CD8-positive, alpha-beta memory T cell (primary cell): ENCODE results near the gene PRDM5. TPM values are rescaled to one million over a fixed set of nuclear protein-coding genes. Genes with fewer than 3 reads are reported as not detected.

Source experiments
- CTCF ChIA-PET: fragments of 350-600 bp; sonication (Branson Sonifier 250); formaldehyde crosslinking; loops from one replicate; lab custom pipeline; 2021; ENCODE audit warnings: antibody characterized with exemption; lab: Charles Lee
- POLR2A ChIA-PET: fragments of 350-600 bp; sonication (Branson Sonifier 250); formaldehyde crosslinking; loops from one replicate; lab custom pipeline; 2021; ENCODE audit warnings: antibody characterized with exemption; lab: Charles Lee
- DNase-seq, 5 donors: peaks; one replicate each; pipeline versions ENCODE4 v3.0.0 to v3.0.0-alpha.2; 2020 to 2022; ENCODE audit warnings: mixed read lengths in 1 of 5
- H3K27ac ChIP-seq: one replicate; pipeline ENCODE4 v1.7.0; 2013; ENCODE audit warnings: low read depth, mild to moderate bottlenecking, low read length, moderate library complexity
- H3K27me3 ChIP-seq: 2 replicates; pipeline ENCODE4 v1.7.0; 2013; ENCODE audit warnings: low read length, mild to moderate bottlenecking; ENCODE audit not compliant: insufficient read depth, poor library complexity, severe bottlenecking
- H3K36me3 ChIP-seq: 2 replicates; pipeline ENCODE4 v1.7.0; 2013; ENCODE audit warnings: mild to moderate bottlenecking, low read length, moderate library complexity; ENCODE audit not compliant: insufficient read depth
- H3K4me1 ChIP-seq: 2 replicates; pipeline ENCODE4 v1.7.0; 2013; ENCODE audit warnings: mild to moderate bottlenecking, low read length, moderate library complexity; ENCODE audit not compliant: insufficient read depth
- H3K4me3 ChIP-seq: 2 replicates; pipeline ENCODE4 v1.7.0; 2013; ENCODE audit warnings: mild to moderate bottlenecking, low read length
- H3K9me3 ChIP-seq: 2 replicates; pipeline ENCODE4 v1.7.0; 2013; ENCODE audit warnings: mild to moderate bottlenecking, low read length
- H3K27ac Mint-ChIP-seq, 8 donors: one replicate each; pipeline ENCODE4 v1.8.0; 2020 to 2021; ENCODE audit warnings: mixed read lengths in 8 of 8, mild to moderate bottlenecking in 6 of 8, inconsistent platforms in 3 of 8, moderate library complexity in 3 of 8
- H3K27me3 Mint-ChIP-seq, 2 donors: one replicate each; pipeline ENCODE4 v1.8.0; 2020 to 2021; ENCODE audit warnings: mixed read lengths in 2 of 2, mild to moderate bottlenecking in 1 of 2, moderate library complexity in 1 of 2
- H3K36me3 Mint-ChIP-seq, 3 donors: one replicate each; pipeline ENCODE4 v1.8.0; 2020 to 2021; ENCODE audit warnings: mixed read lengths in 3 of 3, inconsistent platforms in 1 of 3, mild to moderate bottlenecking in 1 of 3
- H3K4me1 Mint-ChIP-seq, 3 donors: one replicate each; pipeline ENCODE4 v1.8.0; 2020 to 2021; ENCODE audit warnings: mixed read lengths in 3 of 3, inconsistent platforms in 1 of 3, mild to moderate bottlenecking in 1 of 3
- H3K4me3 Mint-ChIP-seq, 7 donors: one replicate each; pipeline ENCODE4 v1.8.0; 2020 to 2021; ENCODE audit warnings: mixed read lengths in 7 of 7, mild to moderate bottlenecking in 6 of 7, moderate library complexity in 4 of 7, inconsistent platforms in 2 of 7
- H3K9me3 Mint-ChIP-seq, 5 donors: one replicate each; pipeline ENCODE4 v1.8.0; 2020 to 2022; ENCODE audit warnings: mixed read lengths in 5 of 5, mild to moderate bottlenecking in 3 of 5, moderate library complexity in 2 of 5, inconsistent platforms in 1 of 5
- polyA plus RNA-seq: library from polyadenylated mRNA; unstranded; fragments of 300-500 nt; fragmentation: Illumina TruSeq; gene quantifications from one replicate; pipeline ENCODE4 v1.2.3, GENCODE V29; 2021
- total RNA-seq, 2 experiments: library from RNA; stranded (reverse); gene quantifications; one replicate each; pipeline ENCODE4 v1.2.3, GENCODE V29; 2021

PRDM5 gene
- total and polyA plus RNA-seq, 3 experiments from 2014 or later: 0.08 to 0.63 (median 0.24) TPM

GRCh38 chr4:120809518-120809917 is 113.0 kb downstream of the PRDM5 start:
- H3K4me1 ChIP-seq: no peaks in the 10 kb centered on the region
- H3K27ac Mint-ChIP-seq: no peak overlapping the region
- H3K4me1 Mint-ChIP-seq: no peaks in the 10 kb centered on the region
- no peak overlapping the region for H3K27ac ChIP-seq
- H3K9me3 ChIP-seq: no peaks in the 10 kb centered on the region
- no peaks in the 10 kb centered on the region for H3K36me3 ChIP-seq
- peaks cover 0 to 8% of the 10 kb centered on the region in 2 donors for H3K27me3 Mint-ChIP-seq
- H3K36me3 Mint-ChIP-seq: peaks cover 0 to 7% (median 0%) of the 10 kb centered on the region in 3 donors
- no peak overlapping the region for H3K4me3 Mint-ChIP-seq
- DNase-seq: no peak
- CTCF ChIA-PET: no interaction called here
- POLR2A ChIA-PET: no interaction called here
- H3K4me3 ChIP-seq: no peak overlapping the region
- H3K9me3 Mint-ChIP-seq: peaks cover 7 to 25% (median 16%) of the 10 kb centered on the region in 5 donors
- H3K27me3 ChIP-seq: no peaks in the 10 kb centered on the region

GRCh38 chr4:120808475-120809141 is 113.9 kb downstream of the PRDM5 start:
- Histone ChIP-seq H3K36me3 (no peaks in the 10 kb centered on the region), H3K9me3 (no peaks in the 10 kb centered on the region), H3K4me3 (no peak overlapping the region), H3K27me3 (no peaks in the 10 kb centered on the region), H3K4me1 (no peaks in the 10 kb centered on the region), H3K27ac (no peak overlapping the region)
- H3K27ac Mint-ChIP-seq: no peak overlapping the region
- H3K9me3 Mint-ChIP-seq: peaks cover 7 to 25% (median 16%) of the 10 kb centered on the region in 5 donors
- H3K4me1 Mint-ChIP-seq: no peaks in the 10 kb centered on the region
- ChIA-PET POLR2A (no interaction called here), CTCF (no interaction called here)
- H3K4me3 Mint-ChIP-seq: no peak overlapping the region
- peaks cover 0 to 7% (median 0%) of the 10 kb centered on the region in 3 donors for H3K36me3 Mint-ChIP-seq
- peak in 1 of 5 donors; percentile 36 for DNase-seq
- peaks cover 0 to 8% of the 10 kb centered on the region in 2 donors for H3K27me3 Mint-ChIP-seq

GRCh38 chr4:120801137-120801758 is 121.3 kb downstream of the PRDM5 start:
- POLR2A ChIA-PET: no interaction called here
- no peak overlapping the region for H3K4me3 ChIP-seq
- H3K27me3 ChIP-seq: no peaks in the 10 kb centered on the region
- H3K4me3 Mint-ChIP-seq: no peak overlapping the region
- no peaks in the 10 kb centered on the region for H3K4me1 ChIP-seq
- DNase-seq: no peak
- H3K9me3 ChIP-seq: no peaks in the 10 kb centered on the region
- H3K9me3 Mint-ChIP-seq: peaks cover 0 to 8% (median 3%) of the 10 kb centered on the region in 5 donors
- H3K36me3 ChIP-seq: no peaks in the 10 kb centered on the region
- CTCF ChIA-PET: no interaction called here
- no peak overlapping the region for H3K27ac Mint-ChIP-seq
- no peaks in the 10 kb centered on the region for H3K4me1 Mint-ChIP-seq
- H3K36me3 Mint-ChIP-seq: no peaks in the 10 kb centered on the region
- peaks cover 1 to 5% of the 10 kb centered on the region in 2 donors for H3K27me3 Mint-ChIP-seq
- H3K27ac ChIP-seq: no peak overlapping the region

GRCh38 chr4:120798570-120798969 is 124.0 kb downstream of the PRDM5 start:
- H3K9me3 Mint-ChIP-seq: no peaks in the 10 kb centered on the region
- ChIA-PET CTCF (interaction anchor here (0.9 kb wide), 1 partner anchor 572 kb away, joined by 3 read pairs; no protein-coding TSS in a partner anchor), POLR2A (no interaction called here)

GRCh38 chr4:120796271-120796670 is 126.3 kb downstream of the PRDM5 start:
- H3K27me3 Mint-ChIP-seq: peaks cover 4 to 5% of the 10 kb centered on the region in 2 donors
- H3K27ac ChIP-seq: no peak overlapping the region

More at GRCh38 chr4:120798570-120798969, 124.0 kb downstream of the PRDM5 start:
- Mint-ChIP-seq H3K4me3 (no peak overlapping the region), H3K4me1 (no peaks in the 10 kb centered on the region), H3K27ac (no peak overlapping the region), H3K27me3 (peaks cover 4 to 5% of the 10 kb centered on the region in 2 donors), H3K36me3 (no peaks in the 10 kb centered on the region)
- Histone ChIP-seq H3K27me3 (no peaks in the 10 kb centered on the region), H3K9me3 (no peaks in the 10 kb centered on the region), H3K4me3 (no peak overlapping the region), H3K36me3 (no peaks in the 10 kb centered on the region), H3K4me1 (no peaks in the 10 kb centered on the region), H3K27ac (no peak overlapping the region)
- DNase-seq: no peak

GRCh38 chr4:120785202-120785601 is 137.3 kb downstream of the PRDM5 start:
- no peak overlapping the region for H3K4me3 Mint-ChIP-seq
- no peak overlapping the region for H3K4me3 ChIP-seq
- no peak for DNase-seq
- H3K9me3 ChIP-seq: no peaks in the 10 kb centered on the region
- no peaks in the 10 kb centered on the region for H3K27me3 ChIP-seq
- no peaks in the 10 kb centered on the region for H3K4me1 ChIP-seq
- no peaks in the 10 kb centered on the region for H3K36me3 ChIP-seq
- no peaks in the 10 kb centered on the region for H3K4me1 Mint-ChIP-seq
- no peak overlapping the region for H3K27ac ChIP-seq
- H3K9me3 Mint-ChIP-seq: no peaks in the 10 kb centered on the region
- POLR2A ChIA-PET: no interaction called here
- no peaks in the 10 kb centered on the region for H3K36me3 Mint-ChIP-seq
- H3K27ac Mint-ChIP-seq: no peak overlapping the region
- CTCF ChIA-PET: no interaction called here
- peaks cover 2 to 3% of the 10 kb centered on the region in 2 donors for H3K27me3 Mint-ChIP-seq

More at GRCh38 chr4:120796271-120796670, 126.3 kb downstream of the PRDM5 start:
- Mint-ChIP-seq H3K4me1 (peaks cover 4 to 6% (median 5%) of the 10 kb centered on the region in 3 donors), H3K4me3 (no peak overlapping the region), H3K27ac (no peak overlapping the region), H3K36me3 (no peaks in the 10 kb centered on the region), H3K9me3 (no peaks in the 10 kb centered on the region)
- Histone ChIP-seq H3K36me3 (no peaks in the 10 kb centered on the region), H3K4me1 (peaks cover 7% of the 10 kb centered on the region), H3K27me3 (no peaks in the 10 kb centered on the region), H3K9me3 (no peaks in the 10 kb centered on the region), H3K4me3 (no peak overlapping the region)
- DNase-seq: no peak
- CTCF ChIA-PET: no interaction called here
- POLR2A ChIA-PET: no interaction called here

GRCh38 chr4:120777459-120777858 is 145.1 kb downstream of the PRDM5 start:
- H3K36me3 ChIP-seq: no peaks in the 10 kb centered on the region
- Mint-ChIP-seq H3K4me3 (no peak overlapping the region), H3K36me3 (no peaks in the 10 kb centered on the region), H3K27ac (no peak overlapping the region), H3K9me3 (no peaks in the 10 kb centered on the region), H3K4me1 (no peaks in the 10 kb centered on the region), H3K27me3 (no peaks in the 10 kb centered on the region)
- H3K4me3 ChIP-seq: no peak overlapping the region
- POLR2A ChIA-PET: no interaction called here
- no peaks in the 10 kb centered on the region for H3K4me1 ChIP-seq
- no peak overlapping the region for H3K27ac ChIP-seq
- DNase-seq: no peak
- H3K9me3 ChIP-seq: no peaks in the 10 kb centered on the region
- CTCF ChIA-PET: no interaction called here
- no peaks in the 10 kb centered on the region for H3K27me3 ChIP-seq

- Histone ChIP-seq H3K27ac (no peak overlapping the region), H3K4me1 (no peaks in the 10 kb centered on the region), H3K4me3 (no peak overlapping the region), H3K27me3 (no peaks in the 10 kb centered on the region), H3K36me3 (no peaks in the 10 kb centered on the region), H3K9me3 (no peaks in the 10 kb centered on the region)
- Mint-ChIP-seq H3K9me3 (no peaks in the 10 kb centered on the region), H3K36me3 (no peaks in the 10 kb centered on the region), H3K4me1 (no peaks in the 10 kb centered on the region), H3K27me3 (no peaks in the 10 kb centered on the region), H3K27ac (no peak overlapping the region), H3K4me3 (no peak overlapping the region)
- POLR2A ChIA-PET: no interaction called here
- no peak for DNase-seq
- CTCF ChIA-PET: no interaction called here
Measured at GRCh38 chr4:120775431-120775830, 147.1 kb downstream of the PRDM5 start.
